ENCODE results near the gene POMT2.

DNA sequence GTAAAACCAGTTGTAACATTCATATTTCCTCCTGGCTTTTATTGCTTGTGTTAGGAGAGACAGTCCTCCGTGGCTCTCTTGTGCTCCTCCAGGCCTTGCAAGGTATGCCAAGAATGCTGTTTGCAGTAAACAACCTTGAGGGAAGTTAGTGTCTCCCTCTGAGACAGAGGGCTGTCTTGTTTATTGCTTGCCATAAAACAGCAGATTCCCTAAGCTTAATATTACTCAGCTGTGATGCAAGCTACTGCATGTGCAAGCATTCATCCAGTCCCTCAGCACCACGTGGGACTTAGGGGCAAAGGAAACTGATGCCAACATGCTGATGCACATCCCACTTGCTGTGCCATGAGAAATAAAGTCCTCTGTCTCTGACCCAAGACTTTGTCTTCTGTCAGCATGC lies 6.6 kb downstream of the POMT2 start:
- TF ChIP-seq, protein P1, sequence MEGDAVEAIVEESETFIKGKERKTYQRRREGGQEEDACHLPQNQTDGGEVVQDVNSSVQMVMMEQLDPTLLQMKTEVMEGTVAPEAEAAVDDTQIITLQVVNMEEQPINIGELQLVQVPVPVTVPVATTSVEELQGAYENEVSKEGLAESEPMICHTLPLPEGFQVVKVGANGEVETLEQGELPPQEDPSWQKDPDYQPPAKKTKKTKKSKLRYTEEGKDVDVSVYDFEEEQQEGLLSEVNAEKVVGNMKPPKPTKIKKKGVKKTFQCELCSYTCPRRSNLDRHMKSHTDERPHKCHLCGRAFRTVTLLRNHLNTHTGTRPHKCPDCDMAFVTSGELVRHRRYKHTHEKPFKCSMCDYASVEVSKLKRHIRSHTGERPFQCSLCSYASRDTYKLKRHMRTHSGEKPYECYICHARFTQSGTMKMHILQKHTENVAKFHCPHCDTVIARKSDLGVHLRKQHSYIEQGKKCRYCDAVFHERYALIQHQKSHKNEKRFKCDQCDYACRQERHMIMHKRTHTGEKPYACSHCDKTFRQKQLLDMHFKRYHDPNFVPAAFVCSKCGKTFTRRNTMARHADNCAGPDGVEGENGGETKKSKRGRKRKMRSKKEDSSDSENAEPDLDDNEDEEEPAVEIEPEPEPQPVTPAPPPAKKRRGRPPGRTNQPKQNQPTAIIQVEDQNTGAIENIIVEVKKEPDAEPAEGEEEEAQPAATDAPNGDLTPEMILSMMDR (IDR thresholded peaks at IDR 0.05), result no peak
- no peak for TF ChIP-seq EP300 (IDR thresholded peaks at IDR 0.05)
